Panc1 (cell line): Measurements from ENCODE around the gene GPR173. TPM values are rescaled to one million over a fixed set of nuclear protein-coding genes. Genes with fewer than 3 reads are reported as not detected.

Source experiments
- ATAC-seq: fragments of 200-7000 bp; cut with Tn5 transposase; 2 replicates; pipeline ENCODE4 v1.9.1; 2020; ENCODE audit warnings: mild to moderate bottlenecking, moderate library complexity
- BruUV-seq: library from RNA; stranded (reverse); fragments of 400-500 nt; replicated peaks from 2 replicates; lab custom pipeline; 2021; lab: Mats Ljungman, UMichigan
- CTCF ChIA-PET: fragments of 300-600 bp; sonication (Branson Sonifier 250); formaldehyde crosslinking; loops from one replicate; lab custom pipeline; 2022; ENCODE audit warnings: antibody characterized with exemption; lab: Charles Lee
- POLR2A ChIA-PET: fragments of 300-600 bp; sonication (Branson Sonifier 250); formaldehyde crosslinking; loops from one replicate; lab custom pipeline; 2022; ENCODE audit warnings: antibody characterized with exemption; lab: Charles Lee
- DNase-seq: peaks from one replicate; pipeline ENCODE4 v3.0.0-alpha.2; 2010; ENCODE audit warnings: low read depth, low spot score
- H3K27ac ChIP-seq: 2 replicates; pipeline ENCODE4 v1.5.1; 2011; ENCODE audit warnings: mild to moderate bottlenecking, low read length, inconsistent platforms
- H3K27me3 ChIP-seq: fragments of 200-500 bp; sonication (Bioruptor generic); 2 replicates; pipeline ENCODE4 v1.6.0; 2014; ENCODE audit warnings: low read length, inconsistent platforms; ENCODE audit not compliant: control insufficient read depth, insufficient read depth
- H3K36me3 ChIP-seq: fragments of 200-500 bp; sonication (Bioruptor generic); 2 replicates; pipeline ENCODE4 v1.5.1; 2014; ENCODE audit warnings: inconsistent platforms, mild to moderate bottlenecking, low read length, moderate library complexity; ENCODE audit not compliant: control insufficient read depth, insufficient read depth
- H3K4me1 ChIP-seq: 2 replicates; pipeline ENCODE4 v1.5.1; 2011; ENCODE audit warnings: inconsistent platforms, mild to moderate bottlenecking, low read length, moderate library complexity; ENCODE audit not compliant: control insufficient read depth, insufficient read depth
- H3K4me3 ChIP-seq, 2 experiments: 2 replicates each; pipeline ENCODE4 v1.5.1; 2011 to 2012; ENCODE audit warnings: low read depth in 2 of 2, low read length in 2 of 2, mild to moderate bottlenecking in 2 of 2, inconsistent platforms in 1 of 2, moderate library complexity in 1 of 2
- H3K9me3 ChIP-seq: fragments of 200-500 bp; sonication (Bioruptor generic); 2 replicates; pipeline ENCODE4 v1.5.1; 2014; ENCODE audit warnings: low read depth, mild to moderate bottlenecking, inconsistent platforms, low read length, moderate library complexity; ENCODE audit not compliant: control insufficient read depth, insufficient read depth
- CTCF ChIP-seq: fragments of 450-650 bp; IDR thresholded peaks from 2 replicates; pipeline ENCODE4 v1.5.1; 2017; ENCODE audit warnings: mild to moderate bottlenecking
- POLR2AphosphoS5 ChIP-seq: IDR thresholded peaks from 2 replicates; pipeline ENCODE4 v1.6.1; 2012; ENCODE audit warnings: mild to moderate bottlenecking, low read depth, low read length, moderate library complexity
- REST ChIP-seq, 2 experiments: IDR thresholded peaks; 2 replicates each; pipeline ENCODE4 v1.6.1; 2011 to 2012; ENCODE audit warnings: low read depth in 2 of 2, control low read depth in 1 of 2, low read length in 1 of 2, mild to moderate bottlenecking in 1 of 2, moderate library complexity in 1 of 2; ENCODE audit not compliant: insufficient read depth in 1 of 2
- SIN3A ChIP-seq: IDR thresholded peaks from 2 replicates; pipeline ENCODE4 v1.6.1; 2012; ENCODE audit warnings: low read depth, mild to moderate bottlenecking, low read length, moderate library complexity, borderline replicate concordance; ENCODE audit not compliant: insufficient read depth
- TCF7L2 ChIP-seq: IDR thresholded peaks from 2 replicates; pipeline ENCODE4 v1.6.1; 2011; ENCODE audit warnings: mild to moderate bottlenecking, low read depth, low read length, inconsistent platforms
- in situ Hi-C: cut with HindIII; loops from 2 replicates; pipeline ENCODE4 v1.10.0; 2016; ENCODE audit warnings: low sequenced_read_pairs, low pct_unique_long_range_greater_than_20kb
- intact Hi-C: fragments of 100-400 bp; cut with micrococcal nuclease; formaldehyde crosslinking; loops from one replicate; pipeline ENCODE4 v1.10.0; 2022; ENCODE audit not compliant: unreplicated experiment
- total RNA-seq: library from RNA; stranded (reverse); gene quantifications from one replicate; pipeline ENCODE4 v1.2.1, GENCODE V29; 2021; ENCODE audit not compliant: unreplicated experiment

The GPR173 gene
- total RNA-seq, 1 experiment from 2014 or later: 0.13 TPM

- in situ Hi-C loops (no loop called here), intact Hi-C loops (loop anchor here (1.0 kb wide), 2 partner anchors 17 to 21 kb away; no protein-coding TSS in a partner anchor)
- no peaks in the 10 kb centered on the region for H3K27me3 ChIP-seq
- ATAC-seq: peak; percentile 85
- no peak overlapping the region for H3K27ac ChIP-seq
- peaks cover 4% of the 10 kb centered on the region; the same call in 1 of the 2 replicates for H3K4me1 ChIP-seq
- H3K36me3 ChIP-seq: no peaks in the 10 kb centered on the region
- no peak for DNase-seq
- CTCF ChIA-PET: interaction anchor here (0.5 to 0.6 kb wide), 3 partner anchors 18 to 677 kb away, joined by 3 to 9 read pairs (median 7); no protein-coding TSS in a partner anchor
- H3K9me3 ChIP-seq: no peaks in the 10 kb centered on the region
- TF ChIP-seq REST (IDR thresholded peaks at IDR 0.05; ENCODE audit: insufficient read depth in 1 of 2, low read depth in 2 of 2, low read length in 1 of 2): no peak
- TF ChIP-seq CTCF: peak; percentile 81
- TF ChIP-seq TCF7L2: no peak
- no peak for TF ChIP-seq POLR2AphosphoS5
- TF ChIP-seq SIN3A: 0 out of 2 replicates have a peak, but pooled peaks have one; percentile 46
- BruUV-seq: no TSS peak
- peak overlapping the region; percentile 49 to 73 for H3K4me3 ChIP-seq
- POLR2A ChIA-PET: no interaction called here
These were observed 23.2 kb downstream of the GPR173 start for GRCh38 chrX:53071604-53072417.

GRCh38 chrX:53072418-53073114 is 24.0 kb downstream of the GPR173 start:
- ATAC-seq: peak; percentile 62
- no peaks in the 10 kb centered on the region for H3K9me3 ChIP-seq
- H3K4me3 ChIP-seq: peak overlapping the region; percentile 49 to 73
- DNase-seq: no peak
- H3K4me1 ChIP-seq: peaks cover 4% of the 10 kb centered on the region; the same call in 1 of the 2 replicates
- TF ChIP-seq POLR2AphosphoS5: no peak
- ChIA-PET POLR2A (no interaction called here), CTCF (interaction anchor here (0.5 to 0.9 kb wide), 4 partner anchors 9 to 676 kb away, joined by 3 to 9 read pairs (median 4); no protein-coding TSS in a partner anchor)
- no peaks in the 10 kb centered on the region for H3K27me3 ChIP-seq
- H3K36me3 ChIP-seq: no peaks in the 10 kb centered on the region
- H3K27ac ChIP-seq: peak overlapping the region; percentile 57
- in situ Hi-C loops (no loop called here), intact Hi-C loops (no loop called here)
- BruUV-seq: no TSS peak
